Nephron progenitor cell (in vitro differentiated cells): ENCODE data around the gene RECQL5.
"Not testable (repeated sequence)": the region's sequence is repeated elsewhere in the genome, so short reads cannot be mapped to it uniquely, and the experiment has no call there.

Experiments
- DNase-seq: peaks from one replicate; pipeline ENCODE4 v3.0.0; 2021
- H3K27ac Mint-ChIP-seq: 2 replicates; pipeline ENCODE4 v1.8.0; 2021; ENCODE audit warnings: mild to moderate bottlenecking, moderate library complexity, mixed read lengths
- H3K27me3 Mint-ChIP-seq: 2 replicates; pipeline ENCODE4 v1.8.0; 2021; ENCODE audit warnings: mild to moderate bottlenecking, low read depth, mixed read lengths; ENCODE audit not compliant: poor library complexity
- H3K36me3 Mint-ChIP-seq: 2 replicates; pipeline ENCODE4 v1.8.0; 2021; ENCODE audit warnings: low read depth, mixed read lengths
- H3K4me1 Mint-ChIP-seq: 2 replicates; pipeline ENCODE4 v1.8.0; 2021; ENCODE audit warnings: mixed read lengths
- H3K4me3 Mint-ChIP-seq: 2 replicates; pipeline ENCODE4 v1.8.0; 2021; ENCODE audit warnings: mild to moderate bottlenecking, moderate library complexity, mixed read lengths
- H3K9me3 Mint-ChIP-seq: 2 replicates; pipeline ENCODE4 v1.8.0; 2021; ENCODE audit warnings: mild to moderate bottlenecking, moderate library complexity, mixed read lengths
- TF ChIP-seq, protein P1 (sequence below): fragments of 200-600 bp; sonication (generic); IDR thresholded peaks from 2 replicates; pipeline ENCODE4 v1.5.0; 2021; ENCODE audit warnings: antibody characterized with exemption

RECQL5 gene

DNA sequence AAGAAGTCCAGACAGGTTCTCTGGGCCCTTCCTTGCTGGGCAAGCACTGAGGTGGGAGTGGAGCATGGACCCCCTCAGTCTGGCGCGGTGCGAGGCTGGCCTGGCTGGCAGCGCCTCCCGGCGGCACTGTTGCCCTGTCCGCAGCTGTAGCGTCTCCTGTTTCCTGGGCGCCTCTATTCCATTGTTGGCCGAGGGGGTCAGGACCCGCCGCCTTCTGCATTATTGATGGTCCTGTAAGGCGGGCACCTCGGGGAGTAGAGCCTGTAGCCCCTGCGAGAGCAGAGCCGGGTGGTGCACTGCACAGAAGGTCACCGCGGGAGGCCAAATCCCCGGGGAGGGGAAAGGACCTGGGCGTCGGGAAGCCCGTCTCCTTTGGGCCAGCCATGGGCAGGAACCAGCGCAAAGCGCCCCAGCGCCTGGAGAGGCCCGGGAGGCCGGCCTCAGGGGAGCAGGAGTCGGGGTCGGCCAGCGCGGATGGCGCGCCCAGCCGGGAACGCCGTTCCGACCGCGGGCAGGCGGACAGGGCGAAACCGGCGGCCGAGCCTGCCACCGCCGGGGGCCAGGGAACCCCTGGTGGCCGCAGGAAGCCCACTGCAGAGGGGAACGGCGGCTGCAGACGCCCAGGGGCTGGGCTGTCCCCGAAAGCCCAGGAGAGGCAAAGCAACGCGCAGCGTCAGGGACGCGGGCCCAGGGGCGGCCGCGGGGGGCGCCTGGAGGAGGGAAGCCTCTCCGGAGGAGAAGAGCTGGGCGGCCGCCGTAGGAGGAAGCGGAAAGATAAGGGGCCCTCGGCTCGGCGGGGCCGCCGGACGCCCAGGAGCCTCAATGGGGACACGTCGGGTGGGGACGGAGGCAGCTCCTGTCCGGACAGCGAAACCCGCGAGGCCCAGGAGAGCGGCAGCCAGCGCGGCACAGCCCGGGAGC lies 79.0 kb downstream of the RECQL5 start, which contains the start of gene MYO15B:
MYO15B (plus strand) TSS at position 126 of the 921 bp plus-strand sequence; CDS start at position 384, 258 bp downstream.
- Mint-ChIP-seq H3K4me3 (peak within 1 kb of the TSS; percentile 67), H3K4me1 (peaks cover 12% of the 10 kb centered on the region), H3K27ac (no peak within 1 kb of the TSS), H3K27me3 (peaks cover 40% of the 10 kb centered on the region), H3K9me3 (peaks cover 17% of the 10 kb centered on the region), H3K36me3 (no peaks in the 10 kb centered on the region)
- DNase-seq = peak; percentile 75
- TF ChIP-seq, protein P1, sequence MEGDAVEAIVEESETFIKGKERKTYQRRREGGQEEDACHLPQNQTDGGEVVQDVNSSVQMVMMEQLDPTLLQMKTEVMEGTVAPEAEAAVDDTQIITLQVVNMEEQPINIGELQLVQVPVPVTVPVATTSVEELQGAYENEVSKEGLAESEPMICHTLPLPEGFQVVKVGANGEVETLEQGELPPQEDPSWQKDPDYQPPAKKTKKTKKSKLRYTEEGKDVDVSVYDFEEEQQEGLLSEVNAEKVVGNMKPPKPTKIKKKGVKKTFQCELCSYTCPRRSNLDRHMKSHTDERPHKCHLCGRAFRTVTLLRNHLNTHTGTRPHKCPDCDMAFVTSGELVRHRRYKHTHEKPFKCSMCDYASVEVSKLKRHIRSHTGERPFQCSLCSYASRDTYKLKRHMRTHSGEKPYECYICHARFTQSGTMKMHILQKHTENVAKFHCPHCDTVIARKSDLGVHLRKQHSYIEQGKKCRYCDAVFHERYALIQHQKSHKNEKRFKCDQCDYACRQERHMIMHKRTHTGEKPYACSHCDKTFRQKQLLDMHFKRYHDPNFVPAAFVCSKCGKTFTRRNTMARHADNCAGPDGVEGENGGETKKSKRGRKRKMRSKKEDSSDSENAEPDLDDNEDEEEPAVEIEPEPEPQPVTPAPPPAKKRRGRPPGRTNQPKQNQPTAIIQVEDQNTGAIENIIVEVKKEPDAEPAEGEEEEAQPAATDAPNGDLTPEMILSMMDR = peak; percentile 40

DNA sequence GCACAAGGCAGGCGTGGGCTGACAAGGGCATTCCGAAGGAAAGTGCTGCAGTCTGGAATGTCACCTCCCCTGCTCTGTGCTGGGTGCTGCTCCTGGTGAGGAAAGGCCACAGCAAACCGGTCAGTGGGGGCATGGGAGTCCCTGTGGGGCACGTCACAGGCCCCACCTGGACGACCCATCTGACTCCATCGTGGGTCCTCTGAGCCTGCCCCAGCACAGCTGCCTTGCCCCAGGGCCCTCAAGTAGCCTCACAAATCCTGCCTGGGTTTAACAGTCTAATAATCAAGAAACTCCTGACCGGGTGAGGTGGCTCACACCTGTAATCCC lies 82.1 kb downstream of the RECQL5 start:
- peaks cover 22% of the 10 kb centered on the region for H3K9me3 Mint-ChIP-seq
- H3K36me3 Mint-ChIP-seq = no peaks in the 10 kb centered on the region
- no peak overlapping the region for H3K4me3 Mint-ChIP-seq
- DNase-seq = no peak
- H3K27me3 Mint-ChIP-seq = peaks cover 48% of the 10 kb centered on the region
- no peak overlapping the region for H3K27ac Mint-ChIP-seq
- peaks cover 10% of the 10 kb centered on the region for H3K4me1 Mint-ChIP-seq
- TF ChIP-seq, protein P1 = no peak

DNA sequence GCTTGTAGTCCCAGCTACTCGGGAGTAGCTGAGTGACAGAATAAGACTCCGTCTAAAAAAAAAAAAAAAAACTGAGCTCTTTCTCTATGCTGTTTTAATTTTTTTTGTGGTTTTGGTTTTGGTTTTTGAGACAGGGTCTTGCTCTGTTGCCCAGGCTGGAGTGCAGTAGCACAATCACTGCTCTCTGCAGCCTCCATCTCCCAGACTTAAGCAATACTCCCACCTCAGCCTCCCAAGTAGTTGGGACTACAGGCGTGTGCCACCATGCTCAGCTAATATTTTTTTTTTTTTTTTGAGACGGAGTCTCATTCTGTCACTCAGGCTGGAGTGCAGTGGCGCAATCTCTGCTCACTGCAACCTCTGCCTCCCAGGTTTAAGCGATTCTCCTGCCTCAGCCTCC lies 83.8 kb downstream of the RECQL5 start:
- DNase-seq, H3K27ac Mint-ChIP-seq, H3K4me3 Mint-ChIP-seq, H3K36me3 Mint-ChIP-seq: not testable (repeated sequence)
- Mint-ChIP-seq H3K4me1 (peaks cover 14% of the 10 kb centered on the region), H3K9me3 (peaks cover 22% of the 10 kb centered on the region), H3K27me3 (peaks cover 44% of the 10 kb centered on the region)

DNA sequence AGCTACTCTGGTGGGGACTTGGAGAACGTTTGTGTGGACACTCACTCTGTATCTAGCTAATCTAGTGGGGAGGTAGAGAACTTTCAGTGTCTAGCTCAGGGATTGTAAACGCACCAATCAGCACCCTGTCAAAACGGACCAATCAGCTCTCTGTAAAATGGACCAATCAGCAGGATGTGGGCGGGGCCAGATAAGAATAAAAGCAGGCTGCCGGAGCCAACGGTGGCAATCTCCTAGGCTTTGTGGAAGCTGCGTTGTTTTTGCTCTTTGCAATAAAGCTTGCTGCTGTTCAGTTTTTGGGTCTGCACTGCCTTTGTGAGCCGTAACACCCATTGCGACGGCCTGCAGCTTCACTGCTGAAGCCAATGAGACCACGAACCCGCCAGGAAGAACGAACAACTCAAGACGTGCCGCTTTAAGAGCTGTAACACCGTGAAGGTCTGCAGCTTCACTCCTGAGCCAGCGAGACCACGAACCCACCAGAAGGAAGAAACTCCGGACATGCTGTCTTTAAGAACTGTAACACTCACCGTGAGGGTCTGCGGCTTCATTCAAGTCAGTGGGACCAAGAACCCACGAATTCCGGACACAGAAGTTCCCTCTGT lies 85.7 kb downstream of the RECQL5 start:
- not testable (repeated sequence) for H3K4me1 Mint-ChIP-seq, DNase-seq, H3K36me3 Mint-ChIP-seq, H3K4me3 Mint-ChIP-seq
- Mint-ChIP-seq H3K27me3 (peaks cover 26% of the 10 kb centered on the region), H3K9me3 (peaks cover 17% of the 10 kb centered on the region), H3K27ac (peak overlapping the region; percentile 42)
